Urinary bladder (tissue), 4 donors: ENCODE data around the gene PRELP. TPM values are rescaled to one million over a fixed set of nuclear protein-coding genes. Genes with fewer than 3 reads are reported as not detected.
"Not testable (repeated sequence)": the region's sequence is repeated elsewhere in the genome, so short reads cannot be mapped to it uniquely, and the experiment has no call there.

ENCODE experiments used
- DNase-seq: peaks from one replicate; pipeline ENCODE4 v3.0.0-alpha.2; 2015; ENCODE audit errors: extremely low spot score
- H3K27ac ChIP-seq: one replicate; pipeline ENCODE4 v1.5.1; 2013; ENCODE audit warnings: low read depth, mild to moderate bottlenecking, moderate library complexity
- H3K36me3 ChIP-seq: one replicate; pipeline ENCODE4 v1.6.1; 2013; ENCODE audit warnings: mild to moderate bottlenecking, moderate library complexity; ENCODE audit not compliant: insufficient read depth
- H3K4me1 ChIP-seq: one replicate; pipeline ENCODE4 v1.6.1; 2013; ENCODE audit warnings: mild to moderate bottlenecking, moderate library complexity; ENCODE audit not compliant: insufficient read depth
- H3K4me3 ChIP-seq: one replicate; pipeline ENCODE4 v1.5.1; 2013; ENCODE audit warnings: low read depth, low read length
- WGBS: extraction: QIAGEN DNeasy Blood & Tissue Kit; methylation state at CpG from one replicate; pipeline ENCODE4 v1.1.7; 2013; 5-methylcytosine and 5-hydroxymethylcytosine counted together
- polyA plus RNA-seq: library from polyadenylated mRNA; stranded (reverse); fragments of 200-250 nt; gene quantifications from one replicate; pipeline ENCODE4 v1.2.3, GENCODE V29; 2013
- total RNA-seq: library from RNA; depleted of rRNA; stranded (reverse); fragments of >200 nt; gene quantifications from one replicate; pipeline ENCODE4 v1.2.3, GENCODE V29; 2014
- donor health status: healthy with polysubstance abuse.
- donor health status: healthy.

Gene PRELP
- total and polyA plus RNA-seq, 2 donors, result 6.3 to 232 TPM

- no peak overlapping the region for H3K27ac ChIP-seq
- H3K4me1 ChIP-seq, result no peaks in the 10 kb centered on the region
Measured at GRCh38 chr1:203461717-203462116, 13.9 kb upstream of the PRELP start.

GRCh38 chr1:203462143-203462542 is 13.5 kb upstream of the PRELP start:
- 100% methylated on average over 1 of the region's 1 CpG for WGBS
- Histone ChIP-seq H3K4me3 (no peak overlapping the region), H3K4me1 (no peaks in the 10 kb centered on the region), H3K27ac (no peak overlapping the region), H3K36me3 (no peaks in the 10 kb centered on the region)
- no peak for DNase-seq

More at GRCh38 chr1:203461717-203462116, 13.9 kb upstream of the PRELP start:
- no peak overlapping the region for H3K4me3 ChIP-seq
- H3K36me3 ChIP-seq, result no peaks in the 10 kb centered on the region
- WGBS, result 71% methylated on average over 5 of the region's 5 CpGs
- no peak for DNase-seq

GRCh38 chr1:203462878-203463277 is 12.7 kb upstream of the PRELP start:
- Histone ChIP-seq H3K36me3 (no peaks in the 10 kb centered on the region), H3K4me3 (no peak overlapping the region), H3K27ac (no peak overlapping the region), H3K4me1 (no peaks in the 10 kb centered on the region)
- no peak for DNase-seq
- 70% methylated on average over 6 of the region's 6 CpGs for WGBS

- Histone ChIP-seq H3K27ac (no peak overlapping the region), H3K36me3 (no peaks in the 10 kb centered on the region), H3K4me3 (no peak overlapping the region), H3K4me1 (no peaks in the 10 kb centered on the region)
- WGBS, result 52% methylated on average over 7 of the region's 7 CpGs
- no peak for DNase-seq
Measured at GRCh38 chr1:203463469-203464062, 12.0 kb upstream of the PRELP start.

GRCh38 chr1:203464226-203464625 is 11.4 kb upstream of the PRELP start:
- peak overlapping the region; percentile 82 for H3K27ac ChIP-seq
- H3K36me3 ChIP-seq, result no peaks in the 10 kb centered on the region
- WGBS, result 48% methylated on average over 5 of the region's 5 CpGs
- no peak overlapping the region for H3K4me3 ChIP-seq
- DNase-seq, result no peak
- H3K4me1 ChIP-seq, result no peaks in the 10 kb centered on the region

- H3K4me1 ChIP-seq, result no peaks in the 10 kb centered on the region
- H3K4me3 ChIP-seq, result no peak overlapping the region
- DNase-seq, result no peak
- no peaks in the 10 kb centered on the region for H3K36me3 ChIP-seq
- WGBS, result 95% methylated on average over 3 of the region's 3 CpGs
- H3K27ac ChIP-seq, result peak overlapping the region; percentile 82
Measured at GRCh38 chr1:203464743-203465142, 10.9 kb upstream of the PRELP start.

GRCh38 chr1:203465146-203465798 is 10.3 kb upstream of the PRELP start:
- DNase-seq, result no peak
- H3K36me3 ChIP-seq, result no peaks in the 10 kb centered on the region
- H3K4me1 ChIP-seq, result no peaks in the 10 kb centered on the region
- H3K4me3 ChIP-seq, result no peak overlapping the region
- H3K27ac ChIP-seq, result peak overlapping the region; percentile 82
- 48% methylated on average over 11 of the region's 11 CpGs for WGBS

GRCh38 chr1:203465948-203466347 is 9.7 kb upstream of the PRELP start:
- no peak for DNase-seq
- H3K36me3 ChIP-seq, result no peaks in the 10 kb centered on the region
- no peak overlapping the region for H3K4me3 ChIP-seq
- WGBS, result 12% methylated on average over 7 of the region's 7 CpGs
- no peaks in the 10 kb centered on the region for H3K4me1 ChIP-seq
- peak overlapping the region; percentile 77 for H3K27ac ChIP-seq

- not testable (repeated sequence) for H3K4me3 ChIP-seq, H3K4me1 ChIP-seq, DNase-seq, H3K36me3 ChIP-seq
- 53% methylated on average over 13 of the region's 13 CpGs for WGBS
- H3K27ac ChIP-seq, result peak overlapping the region; percentile 60
Measured at GRCh38 chr1:203466906-203467549, 8.6 kb upstream of the PRELP start.

- H3K4me3 ChIP-seq, result no peak overlapping the region
- no peak overlapping the region for H3K27ac ChIP-seq
- 39% methylated on average over 9 of the region's 9 CpGs for whole genome bisulfite sequencing
- DNase-seq, result no peak
- no peaks in the 10 kb centered on the region for H3K36me3 ChIP-seq
- H3K4me1 ChIP-seq, result no peaks in the 10 kb centered on the region
Measured at GRCh38 chr1:203467550-203467921, 8.1 kb upstream of the PRELP start.

GRCh38 chr1:203468326-203468725 is 7.3 kb upstream of the PRELP start:
- 96% methylated on average over 2 of the region's 2 CpGs for WGBS
- Histone ChIP-seq H3K27ac (no peak overlapping the region), H3K36me3 (no peaks in the 10 kb centered on the region), H3K4me1 (no peaks in the 10 kb centered on the region), H3K4me3 (no peak overlapping the region)
- no peak for DNase-seq

GRCh38 chr1:203470240-203470639 is 5.4 kb upstream of the PRELP start:
- DNase-seq, result no peak
- no peaks in the 10 kb centered on the region for H3K36me3 ChIP-seq
- no peak overlapping the region for H3K4me3 ChIP-seq
- H3K4me1 ChIP-seq, result no peaks in the 10 kb centered on the region
- WGBS, result 60% methylated on average over 5 of the region's 5 CpGs
- H3K27ac ChIP-seq, result no peak overlapping the region

GRCh38 chr1:203471841-203472240 is 3.8 kb upstream of the PRELP start:
- no peak for DNase-seq
- no peaks in the 10 kb centered on the region for H3K36me3 ChIP-seq
- H3K4me1 ChIP-seq, result no peaks in the 10 kb centered on the region
- no peak overlapping the region for H3K27ac ChIP-seq
- H3K4me3 ChIP-seq, result no peak overlapping the region
- 87% methylated on average over 6 of the region's 6 CpGs for WGBS

GRCh38 chr1:203473281-203473680 is 2.3 kb upstream of the PRELP start:
- Histone ChIP-seq H3K4me1 (no peaks in the 10 kb centered on the region), H3K4me3 (no peak overlapping the region), H3K27ac (no peak overlapping the region), H3K36me3 (no peaks in the 10 kb centered on the region)
- DNase-seq, result no peak
- 51% methylated on average over 4 of the region's 4 CpGs for WGBS
